Left forelimb (tissue), 1 donor: Measurements from ENCODE around the gene EGFR.
"Not testable (repeated sequence)": the region's sequence is repeated elsewhere in the genome, so short reads cannot be mapped to it uniquely, and the experiment has no call there.

Experiments
- DNase-seq: peaks from one replicate; pipeline ENCODE4 v3.0.0-alpha.2; 2018; ENCODE audit warnings: low spot score

Gene EGFR

GRCh38 chr7:55148571-55148970 lies 129.8 kb downstream of the EGFR start:
- no peak for DNase-seq

- DNase-seq: no peak
These were observed 130.2 kb downstream of the EGFR start for GRCh38 chr7:55149001-55149400.

- DNase-seq: no peak
These were observed 131.3 kb downstream of the EGFR start for GRCh38 chr7:55150166-55150565.

GRCh38 chr7:55150709-55151451 lies 132.1 kb downstream of the EGFR start:
- DNase-seq: no peak

GRCh38 chr7:55152516-55152915 lies 133.7 kb downstream of the EGFR start:
- no peak for DNase-seq

GRCh38 chr7:55154096-55154495 lies 135.3 kb downstream of the EGFR start:
- no peak for DNase-seq

GRCh38 chr7:55155351-55156117 lies 136.7 kb downstream of the EGFR start:
- DNase-seq: no peak

GRCh38 chr7:55156919-55157763 lies 138.3 kb downstream of the EGFR start:
- no peak for DNase-seq

GRCh38 chr7:55157764-55158105 lies 138.9 kb downstream of the EGFR start:
- no peak for DNase-seq

- DNase-seq: no peak
These were observed 139.9 kb downstream of the EGFR start for GRCh38 chr7:55158541-55159382.

- no peak for DNase-seq
These were observed 141.7 kb downstream of the EGFR start for GRCh38 chr7:55160539-55160938.

- DNase-seq: no peak
These were observed 142.4 kb downstream of the EGFR start for GRCh38 chr7:55161154-55161687.

- DNase-seq: no peak
These were observed 143.7 kb downstream of the EGFR start for GRCh38 chr7:55162476-55162875.

- no peak for DNase-seq
These were observed 144.9 kb downstream of the EGFR start for GRCh38 chr7:55163733-55164132.

- DNase-seq: no peak
These were observed 145.7 kb downstream of the EGFR start for GRCh38 chr7:55164527-55164926.

GRCh38 chr7:55165176-55165861 lies 146.5 kb downstream of the EGFR start:
- DNase-seq: no peak

- DNase-seq: not testable (repeated sequence)
These were observed 148.5 kb downstream of the EGFR start for GRCh38 chr7:55167296-55167695.

GRCh38 chr7:55170335-55171069 lies 151.7 kb downstream of the EGFR start:
- no peak for DNase-seq

- no peak for DNase-seq
These were observed 152.3 kb downstream of the EGFR start for GRCh38 chr7:55171157-55171556.

- no peak for DNase-seq
These were observed 153.3 kb downstream of the EGFR start for GRCh38 chr7:55172161-55172560.
